Testis (tissue), 2 donors: ENCODE data around the gene METTL27.

ENCODE experiments used
- POLR2A ChIP-seq: fragments of 450-650 bp; IDR thresholded peaks from one replicate; pipeline ENCODE4 v1.6.1; 2017; ENCODE audit warnings: antibody characterized with exemption, mild to moderate bottlenecking, moderate library complexity
- TF ChIP-seq, protein P1 (sequence below), 3 experiments: fragments of 450-650 bp in 2 of 3; fragments of 200-600 bp in 1 of 3; sonication (generic) in 1 of 3; IDR thresholded peaks; one replicate each; pipeline ENCODE4 v1.5.1; 2016 to 2019; ENCODE audit warnings: antibody characterized with exemption in 3 of 3, mild to moderate bottlenecking in 2 of 3, moderate library complexity in 1 of 3

DNA sequence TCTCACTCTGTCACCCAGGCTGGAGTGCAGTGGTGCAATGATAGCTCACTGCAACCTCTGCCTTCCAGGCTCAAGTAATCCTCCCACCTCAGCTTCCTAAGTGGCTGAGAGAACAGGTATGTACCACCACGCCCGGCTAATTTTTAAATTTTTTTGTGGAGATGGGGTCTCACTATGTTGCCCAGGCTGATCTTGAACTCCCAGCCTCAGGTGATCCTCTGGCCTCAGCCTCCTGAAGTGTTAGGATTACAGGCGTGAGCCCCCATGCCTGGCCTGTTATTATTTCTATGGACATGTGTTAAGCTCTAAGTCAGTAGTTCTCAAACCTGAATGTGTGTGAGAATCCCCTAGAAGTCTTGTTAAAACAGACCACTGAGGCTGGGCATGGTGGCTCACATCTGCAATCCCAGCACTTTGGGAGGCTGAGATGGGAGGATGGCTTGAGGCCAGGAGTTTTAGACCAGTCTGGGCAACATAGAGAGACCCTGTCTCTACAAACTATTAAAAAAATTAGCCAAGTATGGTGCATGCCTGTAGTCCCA lies 43.2 kb upstream of the METTL27 start:
- TF ChIP-seq, protein P1, sequence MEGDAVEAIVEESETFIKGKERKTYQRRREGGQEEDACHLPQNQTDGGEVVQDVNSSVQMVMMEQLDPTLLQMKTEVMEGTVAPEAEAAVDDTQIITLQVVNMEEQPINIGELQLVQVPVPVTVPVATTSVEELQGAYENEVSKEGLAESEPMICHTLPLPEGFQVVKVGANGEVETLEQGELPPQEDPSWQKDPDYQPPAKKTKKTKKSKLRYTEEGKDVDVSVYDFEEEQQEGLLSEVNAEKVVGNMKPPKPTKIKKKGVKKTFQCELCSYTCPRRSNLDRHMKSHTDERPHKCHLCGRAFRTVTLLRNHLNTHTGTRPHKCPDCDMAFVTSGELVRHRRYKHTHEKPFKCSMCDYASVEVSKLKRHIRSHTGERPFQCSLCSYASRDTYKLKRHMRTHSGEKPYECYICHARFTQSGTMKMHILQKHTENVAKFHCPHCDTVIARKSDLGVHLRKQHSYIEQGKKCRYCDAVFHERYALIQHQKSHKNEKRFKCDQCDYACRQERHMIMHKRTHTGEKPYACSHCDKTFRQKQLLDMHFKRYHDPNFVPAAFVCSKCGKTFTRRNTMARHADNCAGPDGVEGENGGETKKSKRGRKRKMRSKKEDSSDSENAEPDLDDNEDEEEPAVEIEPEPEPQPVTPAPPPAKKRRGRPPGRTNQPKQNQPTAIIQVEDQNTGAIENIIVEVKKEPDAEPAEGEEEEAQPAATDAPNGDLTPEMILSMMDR (IDR thresholded peaks at IDR 0.05) = no peak
- TF ChIP-seq POLR2A = no peak
